Fibroblast of villous mesenchyme (primary cell): ENCODE results near the gene SIGLEC10. TPM values are rescaled to one million over a fixed set of nuclear protein-coding genes. Genes with fewer than 3 reads are reported as not detected.

Source experiments
- DNase-seq: peaks from one replicate; pipeline ENCODE4 v3.0.0-alpha.2; 2010; ENCODE audit warnings: low read depth
- H3K4me3 ChIP-seq: 2 replicates; pipeline ENCODE4 v1.5.1; 2011; ENCODE audit warnings: low read depth, mild to moderate bottlenecking, low read length
- total RNA-seq: library from RNA; depleted of rRNA; stranded (reverse); fragments of >200 nt; gene quantifications from 2 replicates; pipeline ENCODE4 v1.2.3, GENCODE V29; 2012
- TF ChIP-seq, protein P1 (sequence below): IDR thresholded peaks from 2 replicates; pipeline ENCODE4 v1.5.1; 2012; ENCODE audit warnings: low read depth, mild to moderate bottlenecking, low read length; ENCODE audit not compliant: insufficient read depth

Gene SIGLEC10
- total RNA-seq, 1 donor, result not detected

DNA sequence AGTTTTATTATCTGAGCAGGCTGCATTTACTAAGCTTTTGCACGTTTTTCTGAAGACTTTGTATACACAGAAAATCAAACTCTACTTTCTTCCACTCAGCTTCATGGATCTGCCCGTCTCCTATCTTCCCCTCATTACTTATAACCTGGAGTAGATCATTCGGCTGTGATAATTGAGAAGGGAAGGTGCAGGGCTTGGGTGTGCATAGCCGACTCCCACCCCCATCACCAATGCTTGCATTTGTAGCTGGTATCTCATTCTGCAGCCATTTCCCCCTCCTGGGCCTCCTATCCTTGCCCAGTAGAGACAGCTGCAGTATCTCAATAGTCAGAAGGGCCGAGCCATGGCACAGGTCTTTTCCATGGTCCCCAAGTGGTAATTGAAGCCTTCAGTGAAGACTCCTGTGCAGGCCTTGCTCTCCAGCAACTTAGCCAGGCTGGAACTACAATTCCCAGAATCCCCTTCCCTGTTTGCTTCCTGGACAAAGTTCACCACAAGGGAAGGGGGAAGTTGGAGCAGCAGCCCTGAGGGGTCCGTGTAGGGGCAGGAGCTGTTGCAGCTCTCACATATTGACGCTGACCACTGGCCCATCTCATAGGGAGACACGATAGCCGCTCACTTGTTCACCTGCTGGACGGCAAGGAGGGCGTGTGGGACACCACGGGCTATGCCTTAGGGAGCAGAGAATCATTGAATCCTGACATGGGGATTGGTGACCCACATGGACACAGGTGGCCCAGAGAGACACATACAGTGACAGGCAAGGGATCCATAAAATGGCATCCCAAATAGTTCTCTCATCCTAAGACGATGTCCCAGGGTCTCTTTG is 42.9 kb upstream of the SIGLEC10 start:
- H3K4me3 ChIP-seq, result peak overlapping the region; percentile 38
- TF ChIP-seq, protein P1, sequence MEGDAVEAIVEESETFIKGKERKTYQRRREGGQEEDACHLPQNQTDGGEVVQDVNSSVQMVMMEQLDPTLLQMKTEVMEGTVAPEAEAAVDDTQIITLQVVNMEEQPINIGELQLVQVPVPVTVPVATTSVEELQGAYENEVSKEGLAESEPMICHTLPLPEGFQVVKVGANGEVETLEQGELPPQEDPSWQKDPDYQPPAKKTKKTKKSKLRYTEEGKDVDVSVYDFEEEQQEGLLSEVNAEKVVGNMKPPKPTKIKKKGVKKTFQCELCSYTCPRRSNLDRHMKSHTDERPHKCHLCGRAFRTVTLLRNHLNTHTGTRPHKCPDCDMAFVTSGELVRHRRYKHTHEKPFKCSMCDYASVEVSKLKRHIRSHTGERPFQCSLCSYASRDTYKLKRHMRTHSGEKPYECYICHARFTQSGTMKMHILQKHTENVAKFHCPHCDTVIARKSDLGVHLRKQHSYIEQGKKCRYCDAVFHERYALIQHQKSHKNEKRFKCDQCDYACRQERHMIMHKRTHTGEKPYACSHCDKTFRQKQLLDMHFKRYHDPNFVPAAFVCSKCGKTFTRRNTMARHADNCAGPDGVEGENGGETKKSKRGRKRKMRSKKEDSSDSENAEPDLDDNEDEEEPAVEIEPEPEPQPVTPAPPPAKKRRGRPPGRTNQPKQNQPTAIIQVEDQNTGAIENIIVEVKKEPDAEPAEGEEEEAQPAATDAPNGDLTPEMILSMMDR, result no peak

GRCh38 chr19:51458899-51459505 is 41.6 kb upstream of the SIGLEC10 start:
- TF ChIP-seq, protein P1, result no peak
- no peak for DNase-seq
- H3K4me3 ChIP-seq, result no peak overlapping the region

More for the DNA sequence above, 42.9 kb upstream of the SIGLEC10 start:
- DNase-seq, result peak; percentile 2

DNA sequence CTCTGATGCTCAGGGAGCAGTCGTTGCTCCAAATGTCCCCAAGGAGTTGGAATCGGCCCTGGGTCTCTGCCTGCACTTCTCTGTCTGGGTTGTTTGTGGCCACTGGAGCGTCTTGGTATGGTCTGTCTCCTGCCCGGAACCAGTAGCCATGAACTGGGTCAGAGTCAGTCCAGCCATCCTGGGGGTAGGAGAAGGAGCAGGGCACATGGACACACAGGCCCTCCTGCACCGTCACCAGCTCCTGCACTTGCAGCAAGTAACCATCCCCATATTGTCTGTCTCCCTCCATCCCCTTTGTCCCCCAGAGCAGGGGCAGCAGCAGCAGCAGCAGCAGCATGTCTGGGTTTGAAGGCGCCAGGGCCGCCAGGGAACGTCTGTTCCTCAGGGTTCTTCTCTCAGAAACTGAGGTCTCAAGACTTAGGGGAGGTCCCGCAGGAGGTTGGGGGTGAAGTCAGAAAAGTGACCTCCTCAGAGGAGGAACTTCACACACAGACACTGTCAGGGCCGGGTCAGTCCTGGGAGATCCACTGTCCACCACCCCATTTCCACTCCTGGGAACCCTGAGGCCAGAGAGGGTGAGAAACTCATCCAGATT is 40.7 kb upstream of the SIGLEC10 start, which contains the start of gene SIGLEC8:
SIGLEC8 (minus strand) TSS at position 404 of the 595 bp plus-strand sequence; CDS start at position 337, 67 bp downstream.
- H3K4me3 ChIP-seq, result no peak within 1 kb of the TSS
- no peak for DNase-seq
- TF ChIP-seq, protein P1, result no peak

DNA sequence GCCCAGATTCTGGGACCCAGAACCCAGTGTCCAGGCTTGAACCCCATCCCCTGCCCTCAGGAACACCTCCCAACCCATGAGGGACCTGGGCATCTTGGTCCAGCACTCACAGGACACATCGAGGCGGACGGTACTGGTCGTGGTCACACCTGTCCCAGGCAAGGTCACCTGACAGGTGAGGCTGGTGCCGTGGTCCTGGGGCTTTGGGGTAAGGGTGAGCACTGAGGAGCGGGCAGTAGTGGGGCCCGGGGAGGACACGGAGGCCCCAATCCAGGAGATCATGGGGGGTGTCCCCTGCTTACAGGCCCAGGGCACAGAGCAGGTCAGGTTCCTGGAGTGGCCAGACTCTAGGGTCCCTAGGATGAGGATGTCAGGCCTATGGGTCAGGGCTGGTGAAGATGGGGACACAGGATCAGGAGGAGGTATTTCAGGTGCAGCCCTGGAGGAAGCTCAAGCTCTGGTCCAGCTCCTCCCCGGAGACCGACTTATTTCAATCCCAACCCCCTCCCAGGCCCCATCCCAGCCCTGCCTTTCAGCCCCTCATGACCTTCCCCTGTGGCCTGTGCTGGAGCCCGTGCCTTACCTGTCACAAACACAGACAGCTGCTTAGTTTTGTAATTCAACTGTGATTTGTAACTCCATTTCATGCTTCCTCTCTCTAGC is 40.0 kb upstream of the SIGLEC10 start:
- TF ChIP-seq, protein P1, result no peak
- DNase-seq, result no peak

DNA sequence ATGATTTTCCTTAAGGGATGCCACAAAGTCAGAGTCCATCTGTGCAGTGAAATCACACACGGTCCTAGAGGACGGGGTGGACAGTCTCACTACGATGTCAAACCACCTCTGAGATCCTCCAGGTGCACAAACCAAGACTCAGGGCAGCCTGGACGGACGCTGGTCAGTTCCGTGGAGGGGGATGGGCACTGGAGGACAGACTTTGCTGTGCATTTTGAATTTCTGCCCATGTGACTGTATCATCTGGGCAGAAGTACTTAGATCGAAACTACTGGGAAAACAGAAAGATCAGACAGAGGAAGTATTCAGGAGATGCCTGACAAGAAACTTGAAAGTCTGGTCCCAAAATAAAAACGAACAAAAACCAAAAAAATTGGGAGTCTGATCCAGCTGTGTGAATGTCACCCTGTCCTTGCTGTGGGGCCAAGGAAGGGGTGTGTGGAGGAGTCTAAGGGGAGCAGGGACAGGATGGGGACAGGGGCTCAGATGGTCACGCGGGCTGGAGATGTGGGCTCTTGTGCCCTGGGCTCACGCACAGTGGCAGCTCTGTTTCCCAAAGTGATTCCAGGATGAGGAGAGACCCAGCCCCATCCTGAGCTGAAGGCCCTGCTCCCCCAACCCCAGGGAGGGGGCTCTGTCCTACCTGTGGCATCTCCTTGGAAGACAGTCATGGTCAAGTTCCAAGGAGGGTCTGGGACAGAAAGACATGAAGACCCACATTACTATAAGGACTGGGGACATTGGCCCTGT is 39.3 kb upstream of the SIGLEC10 start:
- no peak for DNase-seq
- H3K4me3 ChIP-seq, result no peak overlapping the region
- TF ChIP-seq, protein P1, result no peak

More for the DNA sequence above, 40.0 kb upstream of the SIGLEC10 start:
- H3K4me3 ChIP-seq, result no peak overlapping the region
